Measurements from ENCODE around the gene RHEBL1.

- no peak for TF ChIP-seq CTCF (IDR thresholded peaks at IDR 0.05 in 4 of 5, conservative IDR thresholded peaks at IDR 0.05 in 1 of 5)
- no peak for TF ChIP-seq POLR2A (IDR thresholded peaks at IDR 0.05)
Observed at GRCh38 chr12:49051373-49051764, 18.4 kb downstream of the RHEBL1 start.

All from gastrocnemius medialis (tissue), 4 donors.